ENCODE measurements around the gene SOS1. TPM values are rescaled to one million over a fixed set of nuclear protein-coding genes. Genes with fewer than 3 reads are reported as not detected.
A peak's percentile ranks its signal among the peaks of the same experiment; 100 is the strongest.

The SOS1 gene
- total and polyA plus RNA-seq, 2 of the 13 experiments (the other 11 are each of a cell fraction or from before 2014, with no cell fraction given), result 20.8 to 60.4 TPM

DNA sequence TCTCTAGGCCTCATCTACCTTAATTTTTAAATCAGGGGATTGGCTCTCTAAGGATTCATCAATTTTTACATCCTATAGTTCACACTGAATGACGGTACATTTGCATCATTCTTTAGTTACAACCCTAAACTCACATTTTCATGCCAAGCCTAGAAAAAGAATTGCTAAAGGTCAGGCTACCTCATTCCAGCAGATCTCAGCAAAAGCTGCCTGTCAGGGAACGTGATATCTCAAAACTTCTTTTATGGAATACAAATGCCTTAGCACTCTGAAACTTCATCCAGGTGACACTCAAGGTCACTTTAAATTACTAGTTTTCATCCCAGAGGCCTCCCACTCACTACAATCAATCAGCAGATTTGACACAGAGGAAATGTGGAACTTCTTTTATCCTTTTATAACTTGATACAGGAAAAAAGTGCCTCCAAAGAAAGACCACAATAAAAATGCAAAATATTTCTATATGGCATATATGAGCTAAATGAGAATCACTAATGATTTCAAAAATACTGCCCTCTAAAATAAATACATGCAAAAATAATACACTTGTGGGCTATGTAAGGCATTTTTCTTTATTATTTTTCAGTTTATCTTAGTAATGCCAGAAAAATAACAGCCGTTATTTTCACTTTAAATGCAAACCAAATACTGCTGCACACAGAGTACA is 139.7 kb downstream of the SOS1 start (continued):
- TF ChIP-seq, protein P1, sequence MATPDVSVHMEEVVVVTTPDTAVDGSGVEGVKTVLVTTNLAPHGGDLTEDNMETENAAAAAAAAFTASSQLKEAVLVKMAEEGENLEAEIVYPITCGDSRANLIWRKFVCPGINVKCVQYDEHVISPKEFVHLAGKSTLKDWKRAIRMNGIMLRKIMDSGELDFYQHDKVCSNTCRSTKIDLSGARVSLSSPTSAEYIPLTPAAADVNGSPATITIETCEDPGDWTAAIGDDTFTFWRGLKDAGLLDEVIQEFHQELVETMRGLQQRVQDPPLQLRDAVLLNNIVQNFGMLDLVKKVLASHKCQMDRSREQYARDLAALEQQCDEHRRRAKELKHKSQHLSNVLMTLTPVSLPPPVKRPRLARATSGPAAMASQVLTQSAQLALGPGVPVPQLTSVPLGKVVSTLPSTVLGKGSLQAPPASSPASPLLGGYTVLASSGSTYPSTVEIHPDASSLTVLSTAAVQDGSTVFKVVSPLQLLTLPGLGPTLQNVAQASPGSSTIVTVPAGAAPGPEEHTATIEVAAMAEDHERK (CRISPR knock-in tag; IDR thresholded peaks at IDR 0.05; ENCODE audit: low read depth), result no peak
- no peak for TF ChIP-seq SKI (IDR thresholded peaks at IDR 0.05; ENCODE audit: partially characterized antibody)
- TF ChIP-seq PAF1 (CRISPR knock-in tag; IDR thresholded peaks at IDR 0.05), result no peak
- TF ChIP-seq ZNF724P (CRISPR knock-in tag; IDR thresholded peaks at IDR 0.05; ENCODE audit: borderline replicate concordance), result no peak
- no peak for TF ChIP-seq ZKSCAN8 (CRISPR knock-in tag; IDR thresholded peaks at IDR 0.05; ENCODE audit: borderline replicate concordance)
- TF ChIP-seq, protein P2, sequence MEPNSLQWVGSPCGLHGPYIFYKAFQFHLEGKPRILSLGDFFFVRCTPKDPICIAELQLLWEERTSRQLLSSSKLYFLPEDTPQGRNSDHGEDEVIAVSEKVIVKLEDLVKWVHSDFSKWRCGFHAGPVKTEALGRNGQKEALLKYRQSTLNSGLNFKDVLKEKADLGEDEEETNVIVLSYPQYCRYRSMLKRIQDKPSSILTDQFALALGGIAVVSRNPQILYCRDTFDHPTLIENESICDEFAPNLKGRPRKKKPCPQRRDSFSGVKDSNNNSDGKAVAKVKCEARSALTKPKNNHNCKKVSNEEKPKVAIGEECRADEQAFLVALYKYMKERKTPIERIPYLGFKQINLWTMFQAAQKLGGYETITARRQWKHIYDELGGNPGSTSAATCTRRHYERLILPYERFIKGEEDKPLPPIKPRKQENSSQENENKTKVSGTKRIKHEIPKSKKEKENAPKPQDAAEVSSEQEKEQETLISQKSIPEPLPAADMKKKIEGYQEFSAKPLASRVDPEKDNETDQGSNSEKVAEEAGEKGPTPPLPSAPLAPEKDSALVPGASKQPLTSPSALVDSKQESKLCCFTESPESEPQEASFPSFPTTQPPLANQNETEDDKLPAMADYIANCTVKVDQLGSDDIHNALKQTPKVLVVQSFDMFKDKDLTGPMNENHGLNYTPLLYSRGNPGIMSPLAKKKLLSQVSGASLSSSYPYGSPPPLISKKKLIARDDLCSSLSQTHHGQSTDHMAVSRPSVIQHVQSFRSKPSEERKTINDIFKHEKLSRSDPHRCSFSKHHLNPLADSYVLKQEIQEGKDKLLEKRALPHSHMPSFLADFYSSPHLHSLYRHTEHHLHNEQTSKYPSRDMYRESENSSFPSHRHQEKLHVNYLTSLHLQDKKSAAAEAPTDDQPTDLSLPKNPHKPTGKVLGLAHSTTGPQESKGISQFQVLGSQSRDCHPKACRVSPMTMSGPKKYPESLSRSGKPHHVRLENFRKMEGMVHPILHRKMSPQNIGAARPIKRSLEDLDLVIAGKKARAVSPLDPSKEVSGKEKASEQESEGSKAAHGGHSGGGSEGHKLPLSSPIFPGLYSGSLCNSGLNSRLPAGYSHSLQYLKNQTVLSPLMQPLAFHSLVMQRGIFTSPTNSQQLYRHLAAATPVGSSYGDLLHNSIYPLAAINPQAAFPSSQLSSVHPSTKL (CRISPR knock-in tag; IDR thresholded peaks at IDR 0.05), result no peak
- TF ChIP-seq, protein P3, sequence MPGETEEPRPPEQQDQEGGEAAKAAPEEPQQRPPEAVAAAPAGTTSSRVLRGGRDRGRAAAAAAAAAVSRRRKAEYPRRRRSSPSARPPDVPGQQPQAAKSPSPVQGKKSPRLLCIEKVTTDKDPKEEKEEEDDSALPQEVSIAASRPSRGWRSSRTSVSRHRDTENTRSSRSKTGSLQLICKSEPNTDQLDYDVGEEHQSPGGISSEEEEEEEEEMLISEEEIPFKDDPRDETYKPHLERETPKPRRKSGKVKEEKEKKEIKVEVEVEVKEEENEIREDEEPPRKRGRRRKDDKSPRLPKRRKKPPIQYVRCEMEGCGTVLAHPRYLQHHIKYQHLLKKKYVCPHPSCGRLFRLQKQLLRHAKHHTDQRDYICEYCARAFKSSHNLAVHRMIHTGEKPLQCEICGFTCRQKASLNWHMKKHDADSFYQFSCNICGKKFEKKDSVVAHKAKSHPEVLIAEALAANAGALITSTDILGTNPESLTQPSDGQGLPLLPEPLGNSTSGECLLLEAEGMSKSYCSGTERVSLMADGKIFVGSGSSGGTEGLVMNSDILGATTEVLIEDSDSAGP (CRISPR knock-in tag; IDR thresholded peaks at IDR 0.05; ENCODE audit: borderline replicate concordance), result no peak
- no peak for TF ChIP-seq SSRP1 (CRISPR knock-in tag; IDR thresholded peaks at IDR 0.05)
- TF ChIP-seq, protein P4, sequence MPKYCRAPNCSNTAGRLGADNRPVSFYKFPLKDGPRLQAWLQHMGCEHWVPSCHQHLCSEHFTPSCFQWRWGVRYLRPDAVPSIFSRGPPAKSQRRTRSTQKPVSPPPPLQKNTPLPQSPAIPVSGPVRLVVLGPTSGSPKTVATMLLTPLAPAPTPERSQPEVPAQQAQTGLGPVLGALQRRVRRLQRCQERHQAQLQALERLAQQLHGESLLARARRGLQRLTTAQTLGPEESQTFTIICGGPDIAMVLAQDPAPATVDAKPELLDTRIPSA (CRISPR knock-in tag; IDR thresholded peaks at IDR 0.05; ENCODE audit: borderline replicate concordance), result no peak
- TF ChIP-seq GABPA (IDR thresholded peaks at IDR 0.05; ENCODE audit: low read depth, low read length), result no peak
- TF ChIP-seq GABPA (CRISPR knock-in tag; IDR thresholded peaks at IDR 0.05; ENCODE audit: low read depth), result no peak
- no peak for TF ChIP-seq MTA3 (CRISPR knock-in tag; IDR thresholded peaks at IDR 0.05)
- TF ChIP-seq ZNF7 (CRISPR knock-in tag; IDR thresholded peaks at IDR 0.05), result no peak
- TF ChIP-seq POGZ (CRISPR knock-in tag; IDR thresholded peaks at IDR 0.05), result no peak
- peak; percentile 51; the same call in 1 of the 2 replicates for TF ChIP-seq MAFF (IDR thresholded peaks at IDR 0.05; ENCODE audit: low read depth, low read length)
- 0 out of 2 replicates have a peak, but pooled peaks have one; percentile 54 for TF ChIP-seq DNMT3B (CRISPR knock-in tag; conservative IDR thresholded peaks at IDR 0.05)
- TF ChIP-seq TEAD3 (CRISPR knock-in tag; optimal IDR thresholded peaks at IDR 0.05; ENCODE audit: borderline replicate concordance), result no peak
- no peak for TF ChIP-seq CENPT (CRISPR knock-in tag; IDR thresholded peaks at IDR 0.05; ENCODE audit: low read depth)
- 0 out of 2 replicates have a peak, but pooled peaks have one; percentile 40 for TF ChIP-seq ZNF549 (CRISPR knock-in tag; IDR thresholded peaks at IDR 0.05)
- no peak for TF ChIP-seq NFE2L2 (IDR thresholded peaks at IDR 0.05; ENCODE audit: low read length)
- TF ChIP-seq, protein P5, sequence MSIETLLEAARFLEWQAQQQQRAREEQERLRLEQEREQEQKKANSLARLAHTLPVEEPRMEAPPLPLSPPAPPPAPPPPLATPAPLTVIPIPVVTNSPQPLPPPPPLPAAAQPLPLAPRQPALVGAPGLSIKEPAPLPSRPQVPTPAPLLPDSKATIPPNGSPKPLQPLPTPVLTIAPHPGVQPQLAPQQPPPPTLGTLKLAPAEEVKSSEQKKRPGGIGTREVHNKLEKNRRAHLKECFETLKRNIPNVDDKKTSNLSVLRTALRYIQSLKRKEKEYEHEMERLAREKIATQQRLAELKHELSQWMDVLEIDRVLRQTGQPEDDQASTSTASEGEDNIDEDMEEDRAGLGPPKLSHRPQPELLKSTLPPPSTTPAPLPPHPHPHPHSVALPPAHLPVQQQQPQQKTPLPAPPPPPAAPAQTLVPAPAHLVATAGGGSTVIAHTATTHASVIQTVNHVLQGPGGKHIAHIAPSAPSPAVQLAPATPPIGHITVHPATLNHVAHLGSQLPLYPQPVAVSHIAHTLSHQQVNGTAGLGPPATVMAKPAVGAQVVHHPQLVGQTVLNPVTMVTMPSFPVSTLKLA (IDR thresholded peaks at IDR 0.05), result no peak

Measured in HepG2 (cell line).